ENCODE data around the gene PARD3.
"Not testable (repeated sequence)": the region's sequence is repeated elsewhere in the genome, so short reads cannot be mapped to it uniquely, and the experiment has no call there.

PARD3 gene

GRCh38 chr10:34454590-34455261 is 360.4 kb downstream of the PARD3 start:
- H3K27ac ChIP-seq (ENCODE audit: insufficient read depth, low read depth, low read length, poor library complexity, severe bottlenecking), result no peak overlapping the region
- H3K27me3 ChIP-seq (ENCODE audit: control insufficient read depth, insufficient read depth, low read length, poor library complexity, severe bottlenecking), result no peaks in the 10 kb centered on the region
- H3K4me3 ChIP-seq (ENCODE audit: insufficient read depth, low read depth, low read length), result no peak overlapping the region
- H3K36me3 ChIP-seq (ENCODE audit: control insufficient read depth, insufficient read depth, low read length), result no peaks in the 10 kb centered on the region
- H3K4me1 ChIP-seq (ENCODE audit: control insufficient read depth, insufficient read depth, low read length), result no peaks in the 10 kb centered on the region
- no peaks in the 10 kb centered on the region for H3K9me3 ChIP-seq (ENCODE audit: control insufficient read depth, low read length)
- WGBS, 2 experiments, result 94 to 96% methylated on average over 5 to 6 of the region's 6 CpGs

GRCh38 chr10:34449836-34450235 is 365.3 kb downstream of the PARD3 start:
- 91 to 100% methylated on average over 1 to 2 of the region's 2 CpGs for WGBS, 2 experiments
- H3K4me1 ChIP-seq (ENCODE audit: control insufficient read depth, insufficient read depth, low read length), result no peaks in the 10 kb centered on the region

DNA sequence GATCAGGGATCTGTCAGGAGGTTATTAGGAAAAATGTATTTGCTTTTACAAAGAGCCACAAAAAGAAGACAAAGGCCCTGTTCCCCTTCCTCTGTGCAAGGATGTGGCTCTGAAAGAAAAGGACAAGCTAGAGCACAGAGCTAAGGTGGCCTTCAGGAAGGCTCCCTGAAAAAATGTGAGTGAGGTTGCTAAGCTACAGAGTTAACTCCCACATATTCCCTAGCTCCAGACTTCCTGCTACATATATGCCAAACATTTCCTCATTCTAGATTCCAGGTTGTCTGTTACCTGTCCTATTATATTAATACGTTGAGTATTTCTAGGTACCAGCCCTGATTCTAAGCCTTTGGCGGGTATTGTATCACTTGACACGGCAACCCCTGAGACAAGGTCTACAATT is 369.0 kb downstream of the PARD3 start:
- no peaks in the 10 kb centered on the region for H3K4me1 ChIP-seq (ENCODE audit: control insufficient read depth, insufficient read depth, low read length)

More at GRCh38 chr10:34449836-34450235, 365.3 kb downstream of the PARD3 start:
- Histone ChIP-seq H3K27ac (ENCODE audit: insufficient read depth, low read depth, low read length, poor library complexity, severe bottlenecking) (no peak overlapping the region), H3K4me3 (ENCODE audit: insufficient read depth, low read depth, low read length) (no peak overlapping the region), H3K36me3 (ENCODE audit: control insufficient read depth, insufficient read depth, low read length) (no peaks in the 10 kb centered on the region), H3K27me3 (ENCODE audit: control insufficient read depth, insufficient read depth, low read length, poor library complexity, severe bottlenecking) (no peaks in the 10 kb centered on the region), H3K9me3 (ENCODE audit: control insufficient read depth, low read length) (no peaks in the 10 kb centered on the region)

GRCh38 chr10:34444223-34445183 is 370.6 kb downstream of the PARD3 start:
- Histone ChIP-seq H3K9me3 (ENCODE audit: control insufficient read depth, low read length) (no peaks in the 10 kb centered on the region), H3K27ac (ENCODE audit: insufficient read depth, low read depth, low read length, poor library complexity, severe bottlenecking) (no peak overlapping the region), H3K4me3 (ENCODE audit: insufficient read depth, low read depth, low read length) (no peak overlapping the region), H3K36me3 (ENCODE audit: control insufficient read depth, insufficient read depth, low read length) (no peaks in the 10 kb centered on the region), H3K27me3 (ENCODE audit: control insufficient read depth, insufficient read depth, low read length, poor library complexity, severe bottlenecking) (no peaks in the 10 kb centered on the region), H3K4me1 (ENCODE audit: control insufficient read depth, insufficient read depth, low read length) (no peaks in the 10 kb centered on the region)
- WGBS, 2 experiments, result 92 to 95% methylated on average over 3 to 4 of the region's 4 CpGs

More for the DNA sequence above, 369.0 kb downstream of the PARD3 start:
- Histone ChIP-seq H3K4me3 (ENCODE audit: insufficient read depth, low read depth, low read length) (no peak overlapping the region), H3K9me3 (ENCODE audit: control insufficient read depth, low read length) (no peaks in the 10 kb centered on the region), H3K27me3 (ENCODE audit: control insufficient read depth, insufficient read depth, low read length, poor library complexity, severe bottlenecking) (no peaks in the 10 kb centered on the region), H3K27ac (ENCODE audit: insufficient read depth, low read depth, low read length, poor library complexity, severe bottlenecking) (no peak overlapping the region), H3K36me3 (ENCODE audit: control insufficient read depth, insufficient read depth, low read length) (no peaks in the 10 kb centered on the region)
- 98 to 100% methylated on average over 3 of the region's 3 CpGs for WGBS, 2 experiments

GRCh38 chr10:34439386-34439785 is 375.7 kb downstream of the PARD3 start:
- 87 to 91% methylated on average over 4 of the region's 4 CpGs for WGBS, 2 experiments
- H3K9me3 ChIP-seq (ENCODE audit: control insufficient read depth, low read length); H3K4me3 ChIP-seq (ENCODE audit: insufficient read depth, low read depth, low read length); H3K4me1 ChIP-seq (ENCODE audit: control insufficient read depth, insufficient read depth, low read length); H3K27ac ChIP-seq (ENCODE audit: insufficient read depth, low read depth, low read length, poor library complexity, severe bottlenecking); H3K27me3 ChIP-seq (ENCODE audit: control insufficient read depth, insufficient read depth, low read length, poor library complexity, severe bottlenecking); H3K36me3 ChIP-seq (ENCODE audit: control insufficient read depth, insufficient read depth, low read length): not testable (repeated sequence)

- H3K9me3 ChIP-seq (ENCODE audit: control insufficient read depth, low read length), result no peaks in the 10 kb centered on the region
- no peak overlapping the region for H3K27ac ChIP-seq (ENCODE audit: insufficient read depth, low read depth, low read length, poor library complexity, severe bottlenecking)
- H3K4me1 ChIP-seq (ENCODE audit: control insufficient read depth, insufficient read depth, low read length), result no peaks in the 10 kb centered on the region
- no peaks in the 10 kb centered on the region for H3K27me3 ChIP-seq (ENCODE audit: control insufficient read depth, insufficient read depth, low read length, poor library complexity, severe bottlenecking)
- 85 to 86% methylated on average over 4 of the region's 4 CpGs for WGBS, 2 experiments
- no peaks in the 10 kb centered on the region for H3K36me3 ChIP-seq (ENCODE audit: control insufficient read depth, insufficient read depth, low read length)
- H3K4me3 ChIP-seq (ENCODE audit: insufficient read depth, low read depth, low read length), result no peak overlapping the region
These were observed 376.4 kb downstream of the PARD3 start for GRCh38 chr10:34438741-34439140.

GRCh38 chr10:34437906-34438305 is 377.2 kb downstream of the PARD3 start:
- 64 to 71% methylated on average over 5 of the region's 5 CpGs for WGBS, 2 experiments
- no peaks in the 10 kb centered on the region for H3K4me1 ChIP-seq (ENCODE audit: control insufficient read depth, insufficient read depth, low read length)

GRCh38 chr10:34434119-34434594 is 380.9 kb downstream of the PARD3 start:
- Histone ChIP-seq H3K27ac (ENCODE audit: insufficient read depth, low read depth, low read length, poor library complexity, severe bottlenecking) (no peak overlapping the region), H3K27me3 (ENCODE audit: control insufficient read depth, insufficient read depth, low read length, poor library complexity, severe bottlenecking) (no peaks in the 10 kb centered on the region), H3K4me1 (ENCODE audit: control insufficient read depth, insufficient read depth, low read length) (no peaks in the 10 kb centered on the region), H3K4me3 (ENCODE audit: insufficient read depth, low read depth, low read length) (no peak overlapping the region), H3K9me3 (ENCODE audit: control insufficient read depth, low read length) (no peaks in the 10 kb centered on the region), H3K36me3 (ENCODE audit: control insufficient read depth, insufficient read depth, low read length) (no peaks in the 10 kb centered on the region)
- WGBS, 2 experiments, result 78 to 94% methylated on average over 2 of the region's 2 CpGs

More at GRCh38 chr10:34437906-34438305, 377.2 kb downstream of the PARD3 start:
- H3K27me3 ChIP-seq (ENCODE audit: control insufficient read depth, insufficient read depth, low read length, poor library complexity, severe bottlenecking), result no peaks in the 10 kb centered on the region
- no peak overlapping the region for H3K27ac ChIP-seq (ENCODE audit: insufficient read depth, low read depth, low read length, poor library complexity, severe bottlenecking)
- no peaks in the 10 kb centered on the region for H3K9me3 ChIP-seq (ENCODE audit: control insufficient read depth, low read length)
- H3K36me3 ChIP-seq (ENCODE audit: control insufficient read depth, insufficient read depth, low read length), result no peaks in the 10 kb centered on the region
- no peak overlapping the region for H3K4me3 ChIP-seq (ENCODE audit: insufficient read depth, low read depth, low read length)

GRCh38 chr10:34433241-34434076 is 381.6 kb downstream of the PARD3 start:
- Histone ChIP-seq H3K27me3 (ENCODE audit: control insufficient read depth, insufficient read depth, low read length, poor library complexity, severe bottlenecking) (no peaks in the 10 kb centered on the region), H3K9me3 (ENCODE audit: control insufficient read depth, low read length) (no peaks in the 10 kb centered on the region), H3K36me3 (ENCODE audit: control insufficient read depth, insufficient read depth, low read length) (no peaks in the 10 kb centered on the region), H3K4me1 (ENCODE audit: control insufficient read depth, insufficient read depth, low read length) (no peaks in the 10 kb centered on the region), H3K27ac (ENCODE audit: insufficient read depth, low read depth, low read length, poor library complexity, severe bottlenecking) (no peak overlapping the region), H3K4me3 (ENCODE audit: insufficient read depth, low read depth, low read length) (no peak overlapping the region)
- 86 to 87% methylated on average over 4 of the region's 4 CpGs for WGBS, 2 experiments

Data from ectodermal cell (in vitro differentiated cells).